Keratinocyte (primary cell): ENCODE results near the gene MIER2. TPM values are rescaled to one million over a fixed set of nuclear protein-coding genes. Genes with fewer than 3 reads are reported as not detected.
A peak's percentile ranks its signal among the peaks of the same experiment; 100 is the strongest.

Experiments used
- DNase-seq: peaks from one replicate; pipeline ENCODE4 v3.0.0-alpha.2; 2011; ENCODE audit warnings: low read depth, missing footprints, low spot score
- FAIRE-seq: peaks from 2 replicates; lab custom pipeline; 2011; peaks lifted over from hg19 to GRCh38; lab: Jason Lieb, UNC
- H2AFZ ChIP-seq: 2 replicates; pipeline ENCODE4 v1.6.0; 2012; ENCODE audit warnings: low read length, control low read depth, inconsistent platforms; ENCODE audit not compliant: control insufficient read depth
- H3K27ac ChIP-seq: 2 replicates; pipeline ENCODE4 v1.5.1; 2011; ENCODE audit warnings: low read length; ENCODE audit not compliant: control insufficient read depth, insufficient read depth
- H3K27me3 ChIP-seq: 3 replicates; pipeline ENCODE4 v1.6.0; 2011; ENCODE audit warnings: low read length; ENCODE audit not compliant: control insufficient read depth, insufficient read depth; ENCODE audit errors: extremely low read depth
- H3K36me3 ChIP-seq, 2 experiments: 2 replicates in 1 of 2; 3 replicates in 1 of 2; pipeline ENCODE4 v1.5.1; 2011; ENCODE audit warnings: low read length in 2 of 2, mild to moderate bottlenecking in 1 of 2; ENCODE audit not compliant: control insufficient read depth in 2 of 2, insufficient read depth in 2 of 2; ENCODE audit errors: extremely low read depth in 1 of 2
- H3K4me1 ChIP-seq: 3 replicates; pipeline ENCODE4 v1.5.1; 2011; ENCODE audit warnings: low read length; ENCODE audit not compliant: control insufficient read depth, insufficient read depth; ENCODE audit errors: extremely low read depth
- H3K4me2 ChIP-seq: 3 replicates; pipeline ENCODE4 v1.6.0; 2011; ENCODE audit warnings: low read depth, low read length; ENCODE audit not compliant: control insufficient read depth, insufficient read depth; ENCODE audit errors: extremely low read depth
- H3K4me3 ChIP-seq, 3 experiments: fragments of 200-600 bp in 1 of 3; sonication (generic) in 1 of 3; 2 replicates in 2 of 3; 3 replicates in 1 of 3; pipeline ENCODE4 v1.5.1; 2011 to 2016; ENCODE audit warnings: low read length in 3 of 3, mild to moderate bottlenecking in 3 of 3, control low read depth in 2 of 3, inconsistent platforms in 1 of 3, low read depth in 1 of 3, mixed read lengths in 1 of 3, mixed run types in 1 of 3, moderate library complexity in 1 of 3; ENCODE audit not compliant: control insufficient read depth in 2 of 3, insufficient read depth in 2 of 3; ENCODE audit errors: extremely low read depth in 1 of 3
- H3K79me2 ChIP-seq: 2 replicates; pipeline ENCODE4 v1.6.0; 2012; ENCODE audit warnings: low read length; ENCODE audit not compliant: control insufficient read depth, insufficient read depth
- H3K9ac ChIP-seq: 3 replicates; pipeline ENCODE4 v1.6.0; 2011; ENCODE audit warnings: low read length; ENCODE audit not compliant: control insufficient read depth, insufficient read depth; ENCODE audit errors: extremely low read depth
- H3K9me1 ChIP-seq: 3 replicates; pipeline ENCODE4 v1.6.0; 2011; ENCODE audit warnings: low read length; ENCODE audit not compliant: control insufficient read depth, insufficient read depth; ENCODE audit errors: extremely low read depth
- H3K9me3 ChIP-seq: 2 replicates; pipeline ENCODE4 v1.5.1; 2012; ENCODE audit warnings: low read depth, low read length; ENCODE audit not compliant: control insufficient read depth
- H4K20me1 ChIP-seq: 3 replicates; pipeline ENCODE4 v1.6.0; 2011; ENCODE audit warnings: low read length; ENCODE audit not compliant: control insufficient read depth, insufficient read depth; ENCODE audit errors: extremely low read depth
- CTCF ChIP-seq, 3 experiments: IDR thresholded peaks in 1 of 3; conservative IDR thresholded peaks in 1 of 3; optimal IDR thresholded peaks in 1 of 3; 2 replicates in 2 of 3; 3 replicates in 1 of 3; pipeline versions ENCODE3 to v1.5.1; 2011; ENCODE audit warnings: low read length in 3 of 3, mild to moderate bottlenecking in 3 of 3, moderate library complexity in 2 of 3, control low read depth in 1 of 3, inconsistent platforms in 1 of 3; ENCODE audit not compliant: insufficient read depth in 2 of 3; ENCODE audit errors: extremely low read depth in 1 of 3
- EZH2 ChIP-seq: IDR thresholded peaks from one replicate; pipeline ENCODE4 v1.6.1; 2012; ENCODE audit warnings: inconsistent platforms, mild to moderate bottlenecking, low read length, moderate library complexity
- dilution Hi-C: fragments of 300-500 bp; cut with MboI; formaldehyde crosslinking; loops from one replicate; pipeline ENCODE4 v1.7.0; 2020; ENCODE audit warnings: low sequenced_read_pairs; ENCODE audit not compliant: extremely low pct_ligation_motif_present
- polyA plus RNA-seq, 5 experiments: library from polyadenylated mRNA; depleted of rRNA in 3 of 5; stranded (reverse) in 3 of 5; stranded (forward) in 1 of 5; unstranded in 1 of 5; fragments of >200 nt; gene quantifications; 1 replicate in 1 of 5; 2 replicates in 3 of 5; 3 replicates in 1 of 5; pipeline versions ENCODE4 v1.2.1 to v1.2.3, GENCODE V29; 2011 to 2012; ENCODE audit warnings: missing spikeins in 2 of 5, low read depth in 1 of 5, low replicate concordance in 1 of 5

Gene MIER2
- polyA plus RNA-seq, 1 donor (not counting 4 experiments of a cell fraction or from before 2014, with no cell fraction given) = 16.3 TPM

- FAIRE-seq = no peak
- Histone ChIP-seq H3K79me2 (peaks cover 2% of the 10 kb centered on the region), H3K4me1 (peaks cover 17% of the 10 kb centered on the region), H4K20me1 (no peaks in the 10 kb centered on the region), H2AFZ (no peak overlapping the region), H3K9ac (no peak overlapping the region), H3K27me3 (peaks cover 35% of the 10 kb centered on the region), H3K9me3 (no peaks in the 10 kb centered on the region), H3K4me3 (no peak overlapping the region), H3K9me1 (no peaks in the 10 kb centered on the region), H3K27ac (no peak overlapping the region), H3K4me2 (no peak overlapping the region), H3K36me3 (no peaks in the 10 kb centered on the region)
- no peak for DNase-seq
- dilution Hi-C loops = no loop called here
- TF ChIP-seq CTCF (optimal IDR thresholded peaks at IDR 0.05 in 1 of 3, IDR thresholded peaks at IDR 0.05 in 1 of 3, conservative IDR thresholded peaks at IDR 0.05 in 1 of 3; ENCODE audit: extremely low read depth in 1 of 3, insufficient read depth in 2 of 3, low read length in 3 of 3) = no peak
- no peak for TF ChIP-seq EZH2
Measured at GRCh38 chr19:291561-292280, 52.9 kb downstream of the MIER2 start.

DNA sequence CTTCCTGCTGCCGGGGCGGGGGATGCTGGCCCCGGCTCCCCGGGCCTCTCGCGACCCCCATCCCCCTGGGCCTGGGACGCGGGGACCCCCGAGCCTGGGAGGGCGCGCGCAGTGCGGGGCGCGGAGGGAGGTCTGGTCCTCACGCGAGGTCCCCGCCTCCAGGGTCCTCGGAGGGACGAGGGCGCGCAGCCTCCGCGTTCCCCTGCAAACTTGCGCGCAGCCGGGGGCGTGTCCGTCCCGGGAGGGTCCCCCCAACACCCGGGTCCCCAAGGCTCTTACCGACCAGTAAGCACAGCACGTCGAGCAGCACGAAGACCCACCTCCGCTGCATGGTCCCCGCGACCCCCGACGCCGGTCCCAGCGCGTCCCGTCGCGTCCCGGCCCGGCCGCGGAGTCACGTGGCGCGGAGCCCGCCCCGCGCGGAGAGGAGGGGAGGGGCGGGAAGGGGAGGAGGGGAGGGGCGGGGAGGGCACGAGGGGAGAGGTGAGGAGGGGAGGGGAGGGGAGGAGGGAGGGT is 53.5 kb downstream of the MIER2 start, which contains the start of gene PLPP2:
Gene PLPP2 (minus strand): TSS at position 398 of the 516 bp plus-strand sequence. CDS start 67 bp downstream, at position 331.
- no peak for DNase-seq
- H3K9ac ChIP-seq = peak within 1 kb of the TSS; percentile 68
- no peaks in the 10 kb centered on the region for H3K9me3 ChIP-seq
- H3K79me2 ChIP-seq = peaks cover 2% of the 10 kb centered on the region
- peaks cover 35% of the 10 kb centered on the region for H3K27me3 ChIP-seq
- no peaks in the 10 kb centered on the region for H4K20me1 ChIP-seq
- peak within 1 kb of the TSS; percentile 78 for H2AFZ ChIP-seq
- dilution Hi-C loops = no loop called here
- FAIRE-seq = no peak
- H3K27ac ChIP-seq = peak within 1 kb of the TSS; percentile 79
- H3K9me1 ChIP-seq = no peaks in the 10 kb centered on the region
- no peaks in the 10 kb centered on the region for H3K36me3 ChIP-seq
- H3K4me1 ChIP-seq = peaks cover 17% of the 10 kb centered on the region
- TF ChIP-seq CTCF (optimal IDR thresholded peaks at IDR 0.05 in 1 of 3, IDR thresholded peaks at IDR 0.05 in 1 of 3, conservative IDR thresholded peaks at IDR 0.05 in 1 of 3; ENCODE audit: extremely low read depth in 1 of 3, insufficient read depth in 2 of 3, low read length in 3 of 3) (no peak), EZH2 (no peak)
- peak within 1 kb of the TSS; percentile 59 for H3K4me2 ChIP-seq
- peak within 1 kb of the TSS; percentile 6 to 57 (median 33) for H3K4me3 ChIP-seq
